Endothelial cell of hepatic sinusoid (primary cell): Measurements from ENCODE around the gene DDX47.
"Not testable (repeated sequence)": the region's sequence is repeated elsewhere in the genome, so short reads cannot be mapped to it uniquely, and the experiment has no call there.

Experiments used
- in situ Hi-C: cut with HindIII; loops from 2 replicates; pipeline ENCODE4 v1.10.0; 2017; ENCODE audit warnings: low sequenced_read_pairs

DDX47 gene

GRCh38 chr12:12819752-12820311 is 6.7 kb downstream of the DDX47 start:
- in situ Hi-C loops = no loop called here

DNA sequence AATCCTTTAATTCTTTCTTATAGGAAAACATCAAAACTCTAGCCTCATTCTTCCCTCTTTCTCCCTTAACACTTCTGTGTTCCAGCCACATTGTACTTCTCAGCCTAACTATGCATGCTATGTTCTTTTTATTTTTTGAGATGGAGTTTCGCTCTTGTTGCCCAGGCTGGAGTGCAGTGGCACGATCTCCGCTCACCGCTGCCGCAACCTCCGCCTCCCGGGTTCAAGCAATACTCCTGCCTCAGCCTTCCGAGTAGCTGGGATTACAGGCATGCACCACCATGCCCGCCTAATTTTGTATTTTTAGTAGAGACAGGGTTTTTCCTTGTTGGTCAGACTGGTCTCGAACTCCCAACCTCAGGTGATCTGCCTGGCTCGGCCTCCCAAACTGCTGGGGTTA is 7.2 kb downstream of the DDX47 start:
- in situ Hi-C loops = not testable (repeated sequence)

DNA sequence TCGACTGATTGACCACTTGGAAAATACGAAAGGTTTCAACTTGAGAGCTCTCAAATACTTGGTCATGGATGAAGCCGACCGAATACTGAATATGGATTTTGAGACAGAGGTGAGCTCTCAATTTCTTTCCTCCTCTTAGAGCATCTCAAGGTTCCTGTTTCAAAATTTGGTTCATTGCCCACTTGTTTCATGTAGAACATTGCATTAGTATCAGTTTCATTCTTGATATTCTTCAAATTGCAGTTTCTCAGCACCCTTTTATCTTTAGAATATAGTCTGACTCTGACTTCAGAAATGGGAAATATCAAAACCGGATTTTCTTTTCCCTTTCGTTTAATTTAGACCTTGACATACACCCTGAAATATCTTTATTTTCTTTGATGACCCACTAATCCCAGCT is 8.8 kb downstream of the DDX47 start:
- in situ Hi-C loops = no loop called here

DNA sequence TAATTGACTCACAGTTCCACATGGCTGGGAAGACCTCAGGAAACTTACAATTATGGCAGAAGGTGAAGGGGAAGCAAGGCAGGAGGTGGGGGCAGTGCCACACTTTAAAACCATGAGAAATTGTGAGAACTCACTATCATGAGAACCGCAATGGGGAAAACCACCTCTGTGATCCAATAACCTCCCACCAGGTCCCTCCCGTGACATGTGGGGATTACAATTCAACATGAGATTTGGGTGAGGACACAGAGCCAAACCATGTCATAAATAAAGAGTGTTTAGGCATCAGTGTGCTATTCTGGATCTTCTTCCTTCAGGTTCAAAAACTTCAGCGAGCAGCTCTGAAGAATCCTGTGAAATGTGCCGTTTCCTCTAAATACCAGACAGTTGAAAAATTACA is 9.7 kb downstream of the DDX47 start:
- in situ Hi-C loops = no loop called here

- in situ Hi-C loops = no loop called here
Measured at GRCh38 chr12:12823300-12823699, 10.2 kb downstream of the DDX47 start.

DNA sequence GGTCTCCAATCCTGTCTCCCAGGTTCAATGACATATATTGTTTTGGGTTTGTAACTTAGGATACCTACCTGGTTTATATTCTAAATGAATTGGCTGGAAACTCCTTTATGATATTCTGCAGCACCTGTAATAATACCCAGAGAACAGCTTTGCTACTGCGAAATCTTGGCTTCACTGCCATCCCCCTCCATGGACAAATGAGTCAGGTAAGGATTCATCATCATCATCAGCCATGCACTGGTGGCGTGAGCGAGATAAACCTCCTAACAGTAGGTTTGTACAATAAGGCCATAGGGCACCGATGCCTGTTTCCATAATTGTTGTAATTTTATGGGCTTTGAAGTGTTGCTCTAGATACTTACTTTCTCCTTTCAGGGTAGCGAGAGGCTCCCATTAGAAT is 10.7 kb downstream of the DDX47 start:
- in situ Hi-C loops = no loop called here

DNA sequence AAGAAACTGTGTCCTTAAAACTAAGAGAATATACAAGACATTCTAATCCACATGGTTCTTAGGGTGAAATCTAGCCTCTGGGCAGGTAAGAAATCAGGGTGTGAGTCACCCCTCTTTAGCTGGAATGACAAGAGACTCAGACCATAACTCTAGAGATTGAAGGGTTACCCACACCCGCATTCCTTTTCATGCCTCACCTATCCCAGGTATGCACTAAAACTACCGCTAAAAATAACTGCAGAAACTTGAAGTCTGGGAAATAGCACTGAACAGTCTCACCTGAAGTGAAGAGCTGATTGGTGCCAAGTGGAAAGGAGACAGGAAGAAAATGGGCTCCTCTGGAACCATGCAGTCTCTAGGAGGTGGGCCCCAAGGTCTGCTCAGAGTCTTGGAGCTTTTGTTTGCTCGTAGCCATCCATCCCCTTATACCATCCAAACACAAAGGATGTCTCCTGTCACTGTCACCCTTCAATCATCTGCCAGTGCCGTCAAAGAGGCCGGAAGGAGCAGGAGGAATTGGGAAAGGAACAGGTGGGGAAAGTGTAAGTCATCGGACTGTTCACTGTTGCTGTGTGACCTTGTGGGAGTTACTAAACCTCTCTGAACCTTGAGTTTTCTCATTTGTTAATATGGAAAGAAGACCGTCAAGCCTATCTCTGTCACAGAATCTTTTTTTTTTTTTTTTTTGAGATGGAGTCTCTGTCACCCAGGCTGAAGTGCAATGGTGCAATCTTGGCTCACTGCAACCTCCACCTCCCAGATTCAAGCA is 22.4 kb downstream of the DDX47 start:
- in situ Hi-C loops = loop anchor here (5.0 kb wide), 3 partner anchors 47 to 77 kb away; partner anchors contain the start of gene APOLD1

GRCh38 chr12:12836571-12836970 is 23.4 kb downstream of the DDX47 start:
- in situ Hi-C loops = loop anchor here (5.0 kb wide), 3 partner anchors 46 to 76 kb away; partner anchors contain the start of gene APOLD1

GRCh38 chr12:12837025-12837812 is 24.1 kb downstream of the DDX47 start:
- in situ Hi-C loops = loop anchor here (5.0 kb wide), 3 partner anchors 45 to 75 kb away; partner anchors contain the start of gene APOLD1

- in situ Hi-C loops = loop anchor here (5.0 kb wide), 3 partner anchors 45 to 75 kb away; partner anchors contain the start of gene APOLD1
Measured at GRCh38 chr12:12837813-12838153, 24.6 kb downstream of the DDX47 start.

GRCh38 chr12:12839003-12839395 is 25.9 kb downstream of the DDX47 start:
- in situ Hi-C loops = loop anchor here (5.0 kb wide), 3 partner anchors 43 to 73 kb away; partner anchors contain the start of gene APOLD1

DNA sequence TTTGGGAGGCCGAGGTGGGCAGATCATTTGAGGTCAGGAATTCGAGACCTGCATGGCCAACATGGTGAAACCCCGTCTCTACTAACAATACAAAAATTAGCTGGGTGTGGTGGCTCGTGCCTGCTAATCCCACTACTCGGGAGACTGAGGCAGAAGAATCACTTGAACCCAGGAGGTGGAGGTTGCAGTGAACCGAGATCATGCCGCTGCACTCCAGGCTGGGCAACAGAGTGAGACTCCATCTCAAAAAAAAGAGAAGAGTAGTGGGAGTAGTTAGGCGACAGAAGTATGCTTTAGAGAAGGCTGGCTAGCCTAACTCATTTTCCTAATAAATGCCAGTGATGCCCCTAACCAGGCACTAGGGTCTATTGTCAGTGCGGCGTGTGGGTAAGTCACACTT is 26.3 kb downstream of the DDX47 start:
- in situ Hi-C loops = loop anchor here (5.0 kb wide), 3 partner anchors 43 to 73 kb away; partner anchors contain the start of gene APOLD1

DNA sequence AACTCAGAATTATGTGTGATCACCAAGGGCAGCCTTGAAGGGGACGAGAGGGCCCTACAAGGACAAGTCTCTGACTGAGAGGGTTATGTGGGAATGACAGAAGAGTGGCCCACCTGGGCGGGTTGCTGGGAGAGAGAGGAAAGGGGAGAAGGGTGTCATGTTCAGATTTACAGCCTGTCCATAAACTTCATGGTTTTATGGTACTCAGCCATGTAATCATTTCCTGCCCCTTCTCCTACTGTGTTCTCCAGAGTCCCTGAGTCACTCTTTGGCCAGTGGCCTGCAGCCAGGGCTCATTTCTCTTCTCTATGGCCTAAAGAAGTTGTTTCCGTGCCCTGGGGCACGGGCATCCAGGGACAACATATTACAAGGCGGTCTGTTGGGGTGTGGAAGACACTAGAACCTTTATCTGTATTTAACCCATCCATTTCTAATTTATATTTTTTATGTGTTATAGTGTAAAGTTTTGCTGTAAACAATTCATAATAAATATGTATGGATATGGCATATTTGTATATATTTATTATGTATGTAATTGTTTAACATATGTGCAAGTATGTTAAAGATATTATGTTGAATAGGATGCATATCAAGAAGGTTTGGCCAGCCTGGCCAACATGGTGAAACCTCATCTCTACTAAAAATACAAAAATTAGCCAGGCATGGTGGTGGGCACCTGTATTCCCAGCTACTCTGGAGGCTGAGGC is 26.9 kb downstream of the DDX47 start:
- in situ Hi-C loops = loop anchor here (5.0 kb wide), 3 partner anchors 42 to 72 kb away; partner anchors contain the start of gene APOLD1

DNA sequence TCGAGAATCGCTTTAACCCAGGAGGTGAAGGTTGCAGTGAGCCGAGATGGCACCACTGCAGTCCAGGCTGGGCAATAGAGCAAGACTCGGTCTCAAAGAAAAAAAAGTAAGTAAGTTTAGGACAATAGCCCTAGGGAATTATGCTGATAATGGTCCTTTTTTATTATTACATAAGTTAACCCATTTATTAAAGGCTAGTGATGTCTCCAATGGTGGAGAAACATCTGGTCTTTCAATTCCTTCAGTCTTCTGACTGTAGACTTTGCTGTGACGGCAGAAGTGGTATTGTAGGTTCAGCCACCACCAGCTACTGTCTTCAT is 27.4 kb downstream of the DDX47 start:
- in situ Hi-C loops = no loop called here

GRCh38 chr12:12841428-12841827 is 28.3 kb downstream of the DDX47 start:
- in situ Hi-C loops = not testable (repeated sequence)

- in situ Hi-C loops = no loop called here
Measured at GRCh38 chr12:12845794-12846243, 32.7 kb downstream of the DDX47 start.

DNA sequence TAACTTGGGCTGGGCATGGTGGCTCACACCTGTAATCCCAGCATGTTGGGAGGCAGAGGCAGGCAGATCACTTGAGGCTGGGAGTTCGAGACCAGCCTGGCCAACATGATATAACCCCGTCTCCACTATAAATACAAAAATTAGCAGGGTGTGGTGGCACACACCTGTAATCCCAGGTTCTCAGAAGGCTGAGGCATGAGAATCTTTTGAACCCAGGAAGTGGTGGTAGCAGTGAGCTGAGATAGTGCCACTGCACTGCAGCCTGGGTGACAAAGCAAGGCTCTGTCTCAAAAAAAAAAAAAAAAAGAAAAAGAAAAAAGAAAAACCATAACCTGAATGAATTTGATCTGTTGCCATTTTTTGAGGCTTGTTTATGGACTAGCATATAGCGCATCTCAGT is 33.6 kb downstream of the DDX47 start:
- in situ Hi-C loops = not testable (repeated sequence)

DNA sequence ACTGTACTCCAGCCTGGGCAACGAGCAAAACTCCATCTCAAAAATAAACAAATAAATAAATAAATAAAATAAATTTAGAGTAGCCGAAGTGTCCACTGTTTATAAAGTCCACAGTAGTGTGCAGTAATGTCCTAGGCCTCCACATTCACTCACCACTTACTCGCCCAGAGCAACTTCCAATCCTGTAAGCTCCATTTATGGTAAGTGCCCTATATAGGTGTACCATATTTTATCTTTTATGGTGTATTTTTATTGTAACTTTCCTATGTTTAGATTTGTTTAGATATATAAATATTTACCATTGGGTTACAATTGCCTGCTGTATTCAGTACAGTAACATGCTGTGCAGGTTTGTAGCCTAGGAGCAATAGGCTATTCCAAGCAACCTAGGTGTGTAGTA is 40.3 kb downstream of the DDX47 start:
- in situ Hi-C loops = loop anchor here (5.0 kb wide), 1 partner anchor 124 kb away; no protein-coding TSS in a partner anchor

- in situ Hi-C loops = no loop called here
Measured at GRCh38 chr12:12859690-12860089, 46.5 kb downstream of the DDX47 start.

- in situ Hi-C loops = no loop called here
Measured at GRCh38 chr12:12864243-12864642, 51.1 kb downstream of the DDX47 start.
